Measurements from ENCODE around the gene BSCL2. TPM values are rescaled to one million over a fixed set of nuclear protein-coding genes. Genes with fewer than 3 reads are reported as not detected.

Gene BSCL2
- total and polyA plus RNA-seq, 2 of the 13 experiments (the other 11 are each of a cell fraction or from before 2014, with no cell fraction given): 19.5 to 21.1 TPM

- TF ChIP-seq ZNF766 (CRISPR knock-in tag; IDR thresholded peaks at IDR 0.05; ENCODE audit: borderline replicate concordance) (no peak), MAZ (IDR thresholded peaks at IDR 0.05; ENCODE audit: borderline replicate concordance, low read depth, low read length) (no peak), MAZ (CRISPR knock-in tag; IDR thresholded peaks at IDR 0.05; ENCODE audit: low read depth) (0 out of 2 replicates have a peak, but pooled peaks have one; percentile 17), ZNF367 (CRISPR knock-in tag; IDR thresholded peaks at IDR 0.05; ENCODE audit: borderline replicate concordance) (no peak), BATF2 (CRISPR knock-in tag; IDR thresholded peaks at IDR 0.05) (no peak), SSRP1 (CRISPR knock-in tag; IDR thresholded peaks at IDR 0.05) (peak; percentile 84; the same call in 1 of the 2 replicates), ZNF567 (CRISPR knock-in tag; IDR thresholded peaks at IDR 0.05; ENCODE audit: borderline replicate concordance) (no peak), POGK (CRISPR knock-in tag; conservative IDR thresholded peaks at IDR 0.05) (peak; percentile 78), DDIT3 (CRISPR knock-in tag; IDR thresholded peaks at IDR 0.05) (no peak), SP140L (CRISPR knock-in tag; IDR thresholded peaks at IDR 0.05; ENCODE audit: borderline replicate concordance) (no peak), ZNF792 (CRISPR knock-in tag; IDR thresholded peaks at IDR 0.05) (no peak), ATF7-NPFF (CRISPR knock-in tag; IDR thresholded peaks at IDR 0.05; ENCODE audit: low read depth) (0 out of 2 replicates have a peak, but pooled peaks have one; percentile 59), NR2C2 (CRISPR knock-in tag; IDR thresholded peaks at IDR 0.05; ENCODE audit: borderline replicate concordance) (peak; percentile 99), GFI1 (CRISPR knock-in tag; IDR thresholded peaks at IDR 0.05; ENCODE audit: borderline replicate concordance) (no peak), NFIC (IDR thresholded peaks at IDR 0.05; ENCODE audit: low read length) (peak; percentile 60), PRMT3 (CRISPR knock-in tag; IDR thresholded peaks at IDR 0.05; ENCODE audit: borderline replicate concordance, low read depth) (0 out of 2 replicates have a peak, but pooled peaks have one; percentile 35), BRF2 (CRISPR knock-in tag; IDR thresholded peaks at IDR 0.05) (no peak), FOXK2 (IDR thresholded peaks at IDR 0.05) (no peak), CREM (IDR thresholded peaks at IDR 0.05) (peak; percentile 19), CREM (CRISPR knock-in tag; IDR thresholded peaks at IDR 0.05) (no peak), ATF5 (CRISPR knock-in tag; IDR thresholded peaks at IDR 0.05; ENCODE audit: low read depth) (no peak), PHB2 (IDR thresholded peaks at IDR 0.05; ENCODE audit: partially characterized antibody) (no peak), ZNF124 (CRISPR knock-in tag; IDR thresholded peaks at IDR 0.05) (no peak), PHF20 (CRISPR knock-in tag; IDR thresholded peaks at IDR 0.05) (peak; percentile 87), MYNN (CRISPR knock-in tag; IDR thresholded peaks at IDR 0.05; ENCODE audit: low read depth) (no peak), PLSCR1 (CRISPR knock-in tag; IDR thresholded peaks at IDR 0.05; ENCODE audit: borderline replicate concordance) (no peak)
Observed at GRCh38 chr11:62728171-62728988, 21.2 kb upstream of the BSCL2 start, which contains the start of gene TTC9C (continued).

Data from HepG2 (cell line).